Upper lobe of right lung (tissue), 1 donor: ENCODE data around the gene ENPP7. TPM values are rescaled to one million over a fixed set of nuclear protein-coding genes. Genes with fewer than 3 reads are reported as not detected.
A peak's percentile ranks its signal among the peaks of the same experiment; 100 is the strongest.

ENCODE experiments used
- ATAC-seq: fragments of 200-7000 bp; cut with Tn5 transposase; one replicate; pipeline ENCODE4 v1.9.1; 2020; ENCODE audit warnings: mild to moderate bottlenecking, moderate library complexity
- DNase-seq: peaks from one replicate; pipeline ENCODE4 v3.0.0-alpha.2; 2020
- H3K27ac ChIP-seq: fragments of 200-600 bp; one replicate; pipeline ENCODE4 v1.8.0; 2022
- H3K27me3 ChIP-seq: fragments of 200-600 bp; one replicate; pipeline ENCODE4 v1.8.0; 2022; ENCODE audit warnings: mild to moderate bottlenecking
- H3K36me3 ChIP-seq: fragments of 200-600 bp; one replicate; pipeline ENCODE4 v1.8.0; 2022
- H3K4me1 ChIP-seq: fragments of 200-600 bp; one replicate; pipeline ENCODE4 v1.8.0; 2022
- H3K4me3 ChIP-seq: fragments of 200-600 bp; one replicate; pipeline ENCODE4 v1.8.0; 2022; ENCODE audit warnings: mild to moderate bottlenecking
- H3K9me3 ChIP-seq: fragments of 200-600 bp; one replicate; pipeline ENCODE4 v1.8.0; 2022
- CTCF ChIP-seq: fragments of 200-600 bp; IDR thresholded peaks from one replicate; pipeline ENCODE4 v1.8.0; 2022; ENCODE audit warnings: antibody characterized with exemption
- intact Hi-C: fragments of 100-400 bp; cut with DNase I; formaldehyde crosslinking; loops from one replicate; pipeline ENCODE4 v1.11.0; 2022
- total RNA-seq: library from RNA; stranded (reverse); fragmentation: NEBNext Ultra II Directional; extraction: Animal tissue kit (Norgen Biotek cat#: 25700); gene quantifications from one replicate; pipeline ENCODE4 v1.2.1, GENCODE V29; 2021
- donor health status: DM: no; HTN: yes; CAD: no; lungs with severe emphysema.

ENPP7 gene
- total RNA-seq, 1 donor from 2014 or later = not detected

GRCh38 chr17:79777120-79777893, 46.6 kb downstream of the ENPP7 start:
- Histone ChIP-seq H3K4me3 (peak overlapping the region; percentile 52), H3K4me1 (peaks cover 11% of the 10 kb centered on the region), H3K27me3 (peaks cover 68% of the 10 kb centered on the region), H3K27ac (peak overlapping the region; percentile 63), H3K36me3 (no peaks in the 10 kb centered on the region), H3K9me3 (no peaks in the 10 kb centered on the region)
- TF ChIP-seq CTCF = peak; percentile 16
- intact Hi-C loops = no loop called here
- ATAC-seq (peak; percentile 57), DNase-seq (peak; percentile 81)

DNA sequence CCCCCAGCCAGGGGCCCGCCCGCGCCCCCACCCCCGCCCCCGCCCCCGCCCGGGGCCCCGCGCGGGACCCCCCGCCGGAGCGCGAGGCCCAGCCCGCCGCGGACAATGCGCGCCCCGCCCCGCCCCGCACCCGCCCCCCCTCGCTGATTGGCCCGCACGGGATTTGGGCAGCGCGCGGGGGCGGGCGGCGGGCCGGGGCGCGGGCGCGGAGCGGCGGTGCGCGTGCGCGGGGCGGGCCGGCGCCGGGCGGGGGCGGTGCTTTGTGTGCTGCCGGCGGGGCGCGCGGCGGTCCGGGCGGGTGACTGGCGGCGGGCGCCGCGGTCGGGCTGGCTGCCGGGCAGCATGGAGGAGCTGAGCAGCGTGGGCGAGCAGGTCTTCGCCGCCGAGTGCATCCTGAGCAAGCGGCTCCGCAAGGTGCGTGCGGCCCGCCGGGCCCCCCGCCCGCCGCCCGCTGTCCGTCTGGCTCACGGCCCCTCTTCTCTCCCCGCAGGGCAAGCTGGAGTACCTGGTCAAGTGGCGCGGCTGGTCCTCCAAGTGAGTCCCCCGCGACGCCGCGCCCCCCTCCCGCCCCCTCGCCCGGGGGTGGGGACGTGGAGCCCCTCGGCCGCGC, 47.3 kb downstream of the ENPP7 start, which contains the start of gene CBX2:
Gene CBX2, plus strand, starts transcription at position 255 of the 610 bp plus-strand sequence. Its CDS starts 88 bp downstream, at position 343.
- Histone ChIP-seq H3K27me3 (peaks cover 64% of the 10 kb centered on the region), H3K36me3 (no peaks in the 10 kb centered on the region), H3K4me3 (peak within 1 kb of the TSS; percentile 60), H3K9me3 (no peaks in the 10 kb centered on the region), H3K27ac (peak within 1 kb of the TSS; percentile 63), H3K4me1 (peaks cover 11% of the 10 kb centered on the region)
- peak; percentile 87 for ATAC-seq
- TF ChIP-seq CTCF = no peak
- intact Hi-C loops = no loop called here
- peak; percentile 90 for DNase-seq

- Histone ChIP-seq H3K9me3 (no peaks in the 10 kb centered on the region), H3K27me3 (peaks cover 64% of the 10 kb centered on the region), H3K4me3 (peak overlapping the region; percentile 60), H3K27ac (no peak overlapping the region), H3K36me3 (no peaks in the 10 kb centered on the region), H3K4me1 (peaks cover 11% of the 10 kb centered on the region)
- peak; percentile 5 for ATAC-seq
- peak; percentile 70 for DNase-seq
- TF ChIP-seq CTCF = no peak
- intact Hi-C loops = no loop called here
These were observed 47.9 kb downstream of the ENPP7 start for GRCh38 chr17:79778504-79779083.

DNA sequence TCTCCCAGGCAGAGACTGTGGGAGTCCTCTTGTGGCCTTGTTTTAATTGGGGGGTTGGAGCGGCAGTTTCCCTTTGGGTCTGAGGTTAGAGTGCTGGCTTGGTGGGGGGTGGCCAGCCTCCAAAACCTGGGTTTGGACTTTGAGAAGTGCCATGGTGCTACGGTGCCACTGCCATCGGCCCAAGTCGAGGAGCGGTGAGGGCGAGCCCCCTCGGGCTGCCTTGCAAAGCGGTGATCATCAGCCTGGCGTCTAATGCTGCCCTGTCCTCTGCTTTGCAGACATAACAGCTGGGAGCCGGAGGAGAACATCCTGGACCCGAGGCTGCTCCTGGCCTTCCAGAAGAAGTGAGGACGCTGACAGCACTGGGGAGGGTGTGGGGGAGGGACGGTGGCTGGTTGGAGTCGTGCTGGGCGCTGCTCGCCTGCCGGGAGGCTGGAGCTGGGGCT, 48.4 kb downstream of the ENPP7 start:
- ATAC-seq (no peak), DNase-seq (peak; percentile 63)
- H3K27ac ChIP-seq = no peak overlapping the region
- intact Hi-C loops = no loop called here
- no peak for TF ChIP-seq CTCF
- H3K9me3 ChIP-seq = no peaks in the 10 kb centered on the region
- peak overlapping the region; percentile 60 for H3K4me3 ChIP-seq
- H3K36me3 ChIP-seq = no peaks in the 10 kb centered on the region
- peaks cover 11% of the 10 kb centered on the region for H3K4me1 ChIP-seq
- peaks cover 64% of the 10 kb centered on the region for H3K27me3 ChIP-seq

GRCh38 chr17:79779661-79780365, 49.1 kb downstream of the ENPP7 start:
- H3K36me3 ChIP-seq = no peaks in the 10 kb centered on the region
- H3K27ac ChIP-seq = no peak overlapping the region
- DNase-seq = peak; percentile 21
- H3K9me3 ChIP-seq = no peaks in the 10 kb centered on the region
- H3K27me3 ChIP-seq = peaks cover 62% of the 10 kb centered on the region
- no peak for TF ChIP-seq CTCF
- intact Hi-C loops = loop anchor here (10.0 kb wide), 2 partner anchors 135 to 195 kb away; no protein-coding TSS in a partner anchor
- no peak for ATAC-seq
- H3K4me3 ChIP-seq = no peak overlapping the region
- peaks cover 11% of the 10 kb centered on the region for H3K4me1 ChIP-seq
